Activated naive CD4-positive, alpha-beta T cell treated with anti-CD3 and anti-CD28 coated beads for 36 hours (primary cell): Measurements from ENCODE around the gene INF2. TPM values are rescaled to one million over a fixed set of nuclear protein-coding genes. Genes with fewer than 3 reads are reported as not detected.
"Not testable (repeated sequence)": the region's sequence is repeated elsewhere in the genome, so short reads cannot be mapped to it uniquely, and the experiment has no call there.

Experiments
- CTCF ChIA-PET: fragments of 350-600 bp; sonication (Branson Sonifier 250); formaldehyde crosslinking; loops from one replicate; lab custom pipeline; 2021; ENCODE audit warnings: antibody characterized with exemption; lab: Charles Lee
- DNase-seq: peaks from one replicate; pipeline ENCODE4 v3.0.0-alpha.2; 2020
- H3K27ac Mint-ChIP-seq: one replicate; pipeline ENCODE4 v1.8.0; 2021; ENCODE audit warnings: mild to moderate bottlenecking, mixed read lengths
- H3K27me3 Mint-ChIP-seq: one replicate; pipeline ENCODE4 v1.8.0; 2021; ENCODE audit warnings: low read depth, mixed read lengths
- H3K36me3 Mint-ChIP-seq: one replicate; pipeline ENCODE4 v1.8.0; 2021; ENCODE audit warnings: low read depth, mixed read lengths
- H3K4me1 Mint-ChIP-seq: one replicate; pipeline ENCODE4 v1.8.0; 2021; ENCODE audit warnings: low read depth, mixed read lengths
- H3K4me3 Mint-ChIP-seq: one replicate; pipeline ENCODE4 v1.8.0; 2021; ENCODE audit warnings: mild to moderate bottlenecking, moderate library complexity, mixed read lengths
- H3K9me3 Mint-ChIP-seq: one replicate; pipeline ENCODE4 v1.8.0; 2021; ENCODE audit warnings: mixed read lengths
- intact Hi-C: fragments of 100-400 bp; cut with micrococcal nuclease; formaldehyde crosslinking; loops from one replicate; pipeline ENCODE4 v1.15.1; 2023
- total RNA-seq, 2 experiments: library from RNA; stranded (reverse); gene quantifications; one replicate each; pipeline ENCODE4 v1.2.3, GENCODE V29; 2021

INF2 gene
- total RNA-seq, 2 experiments from 2014 or later, result 50.7 to 50.9 TPM

GRCh38 chr14:104745431-104745830, 56.0 kb downstream of the INF2 start:
- H3K4me3 Mint-ChIP-seq, result no peak overlapping the region
- CTCF ChIA-PET, result no interaction called here
- no peak overlapping the region for H3K27ac Mint-ChIP-seq
- no peaks in the 10 kb centered on the region for H3K27me3 Mint-ChIP-seq
- intact Hi-C loops, result no loop called here
- no peaks in the 10 kb centered on the region for H3K4me1 Mint-ChIP-seq
- H3K9me3 Mint-ChIP-seq, result no peaks in the 10 kb centered on the region
- no peak for DNase-seq
- H3K36me3 Mint-ChIP-seq, result no peaks in the 10 kb centered on the region

GRCh38 chr14:104746071-104746545, 56.7 kb downstream of the INF2 start:
- Mint-ChIP-seq H3K4me3 (no peak overlapping the region), H3K27me3 (no peaks in the 10 kb centered on the region), H3K27ac (no peak overlapping the region), H3K9me3 (no peaks in the 10 kb centered on the region), H3K36me3 (no peaks in the 10 kb centered on the region), H3K4me1 (no peaks in the 10 kb centered on the region)
- intact Hi-C loops, result no loop called here
- DNase-seq, result no peak
- CTCF ChIA-PET, result no interaction called here

GRCh38 chr14:104746934-104747481, 57.6 kb downstream of the INF2 start:
- Mint-ChIP-seq H3K27me3 (no peaks in the 10 kb centered on the region), H3K36me3 (no peaks in the 10 kb centered on the region), H3K9me3 (no peaks in the 10 kb centered on the region), H3K27ac (no peak overlapping the region), H3K4me3 (no peak overlapping the region), H3K4me1 (no peaks in the 10 kb centered on the region)
- CTCF ChIA-PET, result no interaction called here
- DNase-seq, result no peak
- intact Hi-C loops, result no loop called here

GRCh38 chr14:104747876-104748275, 58.5 kb downstream of the INF2 start:
- no peaks in the 10 kb centered on the region for H3K27me3 Mint-ChIP-seq
- H3K4me1 Mint-ChIP-seq, result no peaks in the 10 kb centered on the region
- CTCF ChIA-PET, result no interaction called here
- H3K27ac Mint-ChIP-seq, result no peak overlapping the region
- H3K36me3 Mint-ChIP-seq, result no peaks in the 10 kb centered on the region
- H3K9me3 Mint-ChIP-seq, result no peaks in the 10 kb centered on the region
- DNase-seq, result no peak
- intact Hi-C loops, result no loop called here
- no peak overlapping the region for H3K4me3 Mint-ChIP-seq

GRCh38 chr14:104749111-104749649, 59.8 kb downstream of the INF2 start:
- H3K27ac Mint-ChIP-seq, result no peak overlapping the region
- CTCF ChIA-PET, result no interaction called here

GRCh38 chr14:104750056-104750752, 60.8 kb downstream of the INF2 start:
- Mint-ChIP-seq H3K9me3 (no peaks in the 10 kb centered on the region), H3K27me3 (no peaks in the 10 kb centered on the region), H3K4me3 (no peak overlapping the region), H3K36me3 (peaks cover 6% of the 10 kb centered on the region), H3K4me1 (peaks cover 17% of the 10 kb centered on the region), H3K27ac (no peak overlapping the region)
- CTCF ChIA-PET, result interaction anchor here (1.0 to 1.5 kb wide), 2 partner anchors 18 to 84 kb away, joined by 4 read pairs; no protein-coding TSS in a partner anchor
- intact Hi-C loops, result loop anchor here (5.0 to 10.0 kb wide), 2 partner anchors 315 to 1973 kb away; partner anchors contain the start of genes GPR132 and TRAF3
- no peak for DNase-seq

More at GRCh38 chr14:104749111-104749649, 59.8 kb downstream of the INF2 start:
- DNase-seq, result no peak
- no peaks in the 10 kb centered on the region for H3K27me3 Mint-ChIP-seq
- H3K36me3 Mint-ChIP-seq, result peaks cover 5% of the 10 kb centered on the region
- H3K9me3 Mint-ChIP-seq, result no peaks in the 10 kb centered on the region
- peaks cover 6% of the 10 kb centered on the region for H3K4me1 Mint-ChIP-seq
- H3K4me3 Mint-ChIP-seq, result no peak overlapping the region
- intact Hi-C loops, result no loop called here

GRCh38 chr14:104750753-104751057, 61.3 kb downstream of the INF2 start:
- peak; percentile 37 for DNase-seq
- not testable (repeated sequence) for H3K27me3 Mint-ChIP-seq, H3K9me3 Mint-ChIP-seq, H3K36me3 Mint-ChIP-seq
- CTCF ChIA-PET, result interaction anchor here (0.6 to 1.5 kb wide), 4 partner anchors 18 to 85 kb away, joined by 3 to 5 read pairs (median 4); no protein-coding TSS in a partner anchor
- intact Hi-C loops, result loop anchor here (5.0 to 10.0 kb wide), 2 partner anchors 314 to 1973 kb away; partner anchors contain the start of genes GPR132 and TRAF3
- H3K4me3 Mint-ChIP-seq, result peak overlapping the region; percentile 41
- H3K4me1 Mint-ChIP-seq, result peaks cover 20% of the 10 kb centered on the region
- peak overlapping the region; percentile 38 for H3K27ac Mint-ChIP-seq

- Mint-ChIP-seq H3K27ac (peak overlapping the region; percentile 88), H3K36me3 (peaks cover 6% of the 10 kb centered on the region), H3K27me3 (no peaks in the 10 kb centered on the region), H3K4me1 (peaks cover 29% of the 10 kb centered on the region), H3K9me3 (no peaks in the 10 kb centered on the region), H3K4me3 (peak overlapping the region; percentile 91)
- CTCF ChIA-PET, result interaction anchor here (0.6 to 3.6 kb wide), 13 partner anchors 15 to 105 kb away, joined by 3 to 20 read pairs (median 4); no protein-coding TSS in a partner anchor
- no peak for DNase-seq
- intact Hi-C loops, result loop anchor here (1.0 to 10.0 kb wide), 9 partner anchors 17 to 1974 kb away; partner anchors contain the start of genes ADSS1, CDCA4, GPR132 and TEDC1
Observed at GRCh38 chr14:104751539-104752422, 62.4 kb downstream of the INF2 start.

GRCh38 chr14:104752423-104752734, 63.0 kb downstream of the INF2 start:
- Mint-ChIP-seq H3K4me1 (peaks cover 30% of the 10 kb centered on the region), H3K27ac (peak overlapping the region; percentile 88), H3K9me3 (no peaks in the 10 kb centered on the region), H3K27me3 (no peaks in the 10 kb centered on the region), H3K4me3 (peak overlapping the region; percentile 91), H3K36me3 (peaks cover 9% of the 10 kb centered on the region)
- no peak for DNase-seq
- intact Hi-C loops, result loop anchor here (1.0 to 10.0 kb wide), 9 partner anchors 16 to 1975 kb away; partner anchors contain the start of genes ADSS1, CDCA4, GPR132 and TEDC1
- CTCF ChIA-PET, result interaction anchor here (0.6 to 3.6 kb wide), 8 partner anchors 8 to 106 kb away, joined by 3 to 20 read pairs (median 4); no protein-coding TSS in a partner anchor

- peaks cover 12% of the 10 kb centered on the region for H3K36me3 Mint-ChIP-seq
- intact Hi-C loops, result loop anchor here (1.0 to 10.0 kb wide), 9 partner anchors 15 to 1976 kb away; partner anchors contain the start of genes ADSS1, CDCA4, GPR132 and TEDC1
Observed at GRCh38 chr14:104752735-104753527, 63.5 kb downstream of the INF2 start, which contains the start of gene SIVA1. SIVA1 (plus strand) TSS chr14:104753147; CDS start chr14:104753202, 55 bp downstream.

More at GRCh38 chr14:104752735-104753527, 63.5 kb downstream of the INF2 start, which contains the start of gene SIVA1:
- Mint-ChIP-seq H3K4me1 (peaks cover 32% of the 10 kb centered on the region), H3K27ac (peak within 1 kb of the TSS; percentile 88), H3K9me3 (no peaks in the 10 kb centered on the region), H3K27me3 (no peaks in the 10 kb centered on the region), H3K4me3 (peak within 1 kb of the TSS; percentile 91)
- peak; percentile 100 for DNase-seq
- CTCF ChIA-PET, result interaction anchor here (0.9 to 3.6 kb wide), 7 partner anchors 9 to 74 kb away, joined by 3 to 20 read pairs (median 4); no protein-coding TSS in a partner anchor
